GM12873 (cell line): Measurements from ENCODE around the gene EBPL.
A peak's percentile ranks its signal among the peaks of the same experiment; 100 is the strongest.

Experiments
- TF ChIP-seq, protein P1 (sequence below): IDR thresholded peaks from 2 replicates; pipeline ENCODE4 v1.5.1; 2012; ENCODE audit warnings: low read depth, mild to moderate bottlenecking, moderate library complexity, low read length, control low read depth; ENCODE audit not compliant: insufficient read depth; ENCODE audit errors: missing control alignments

EBPL gene

DNA sequence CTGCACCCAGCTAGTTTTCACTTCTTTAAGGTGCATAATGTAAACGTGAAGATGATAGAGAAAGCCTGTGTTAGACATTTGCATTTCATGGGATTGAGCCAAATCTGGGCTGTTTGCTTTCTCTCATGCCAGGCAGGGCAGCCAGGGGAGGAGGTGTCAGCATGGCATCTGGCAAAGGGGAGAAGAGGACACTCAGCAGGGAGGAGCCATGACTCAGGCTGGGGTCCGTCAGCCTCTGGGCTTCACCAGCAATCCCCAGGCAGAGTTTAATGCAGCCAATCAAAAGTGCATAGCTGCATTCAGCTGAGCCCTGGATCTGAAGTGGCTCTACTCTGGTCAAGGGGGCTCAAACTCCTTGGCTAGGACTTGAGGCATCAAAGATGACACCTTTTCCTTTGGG is 23.5 kb downstream of the EBPL start:
- TF ChIP-seq, protein P1, sequence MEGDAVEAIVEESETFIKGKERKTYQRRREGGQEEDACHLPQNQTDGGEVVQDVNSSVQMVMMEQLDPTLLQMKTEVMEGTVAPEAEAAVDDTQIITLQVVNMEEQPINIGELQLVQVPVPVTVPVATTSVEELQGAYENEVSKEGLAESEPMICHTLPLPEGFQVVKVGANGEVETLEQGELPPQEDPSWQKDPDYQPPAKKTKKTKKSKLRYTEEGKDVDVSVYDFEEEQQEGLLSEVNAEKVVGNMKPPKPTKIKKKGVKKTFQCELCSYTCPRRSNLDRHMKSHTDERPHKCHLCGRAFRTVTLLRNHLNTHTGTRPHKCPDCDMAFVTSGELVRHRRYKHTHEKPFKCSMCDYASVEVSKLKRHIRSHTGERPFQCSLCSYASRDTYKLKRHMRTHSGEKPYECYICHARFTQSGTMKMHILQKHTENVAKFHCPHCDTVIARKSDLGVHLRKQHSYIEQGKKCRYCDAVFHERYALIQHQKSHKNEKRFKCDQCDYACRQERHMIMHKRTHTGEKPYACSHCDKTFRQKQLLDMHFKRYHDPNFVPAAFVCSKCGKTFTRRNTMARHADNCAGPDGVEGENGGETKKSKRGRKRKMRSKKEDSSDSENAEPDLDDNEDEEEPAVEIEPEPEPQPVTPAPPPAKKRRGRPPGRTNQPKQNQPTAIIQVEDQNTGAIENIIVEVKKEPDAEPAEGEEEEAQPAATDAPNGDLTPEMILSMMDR: no peak

DNA sequence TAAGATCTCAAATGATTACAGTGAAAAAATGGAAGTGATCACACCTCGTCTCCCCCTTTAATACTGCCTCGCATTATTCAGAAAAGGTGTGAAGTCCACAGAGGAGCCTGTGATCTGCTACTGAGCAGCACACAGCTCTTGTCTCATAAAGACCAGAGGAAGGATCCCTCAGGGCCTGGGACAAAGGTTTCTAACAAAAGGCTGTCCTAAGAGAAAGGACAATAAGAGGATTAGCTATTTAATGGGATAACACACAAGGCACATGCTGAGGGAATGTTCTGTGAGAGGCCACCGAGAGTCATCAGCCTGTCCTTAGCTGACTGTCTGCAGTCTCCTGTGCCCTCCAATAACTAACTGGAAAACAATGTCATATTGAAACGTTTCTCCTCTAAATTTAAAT is 26.7 kb downstream of the EBPL start:
- TF ChIP-seq, protein P1: no peak

DNA sequence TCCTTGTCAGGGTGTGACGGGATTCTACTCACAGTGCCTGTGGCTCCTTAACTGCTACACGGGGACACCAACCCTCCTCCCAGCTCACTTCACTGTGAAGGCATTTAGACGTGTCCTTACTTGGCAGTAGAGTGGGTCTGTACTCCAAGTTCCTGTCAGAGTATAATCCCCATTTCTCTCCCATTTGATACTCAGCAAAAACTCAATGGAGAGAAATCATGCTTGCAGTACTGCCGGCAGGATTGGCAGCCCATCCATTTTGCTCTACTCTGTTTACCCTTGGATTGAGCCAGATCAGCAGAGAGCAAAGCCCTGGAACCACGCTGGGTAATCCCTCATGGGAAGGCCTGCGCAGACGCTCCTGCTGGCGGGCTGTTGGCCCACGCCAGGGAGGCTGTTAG is 34.0 kb downstream of the EBPL start:
- TF ChIP-seq, protein P1: no peak

DNA sequence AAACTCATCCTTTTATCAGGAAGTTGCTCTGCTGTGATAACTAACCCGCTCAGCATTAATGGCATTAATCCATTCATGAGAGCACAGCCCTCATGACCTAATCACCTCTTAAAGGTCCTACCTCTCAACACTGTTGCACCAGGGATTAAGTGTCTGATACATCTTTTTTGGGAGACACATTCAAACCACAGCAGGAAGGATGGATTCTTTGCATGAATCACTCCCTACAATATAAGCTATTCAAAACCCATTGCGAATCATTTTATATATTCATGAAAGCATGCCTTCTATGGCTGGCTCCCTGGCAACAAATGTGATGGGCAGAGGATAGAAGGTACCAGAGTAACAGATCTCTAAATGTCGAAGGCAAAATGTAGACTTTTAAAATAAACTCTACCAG is 35.4 kb downstream of the EBPL start:
- TF ChIP-seq, protein P1: no peak

DNA sequence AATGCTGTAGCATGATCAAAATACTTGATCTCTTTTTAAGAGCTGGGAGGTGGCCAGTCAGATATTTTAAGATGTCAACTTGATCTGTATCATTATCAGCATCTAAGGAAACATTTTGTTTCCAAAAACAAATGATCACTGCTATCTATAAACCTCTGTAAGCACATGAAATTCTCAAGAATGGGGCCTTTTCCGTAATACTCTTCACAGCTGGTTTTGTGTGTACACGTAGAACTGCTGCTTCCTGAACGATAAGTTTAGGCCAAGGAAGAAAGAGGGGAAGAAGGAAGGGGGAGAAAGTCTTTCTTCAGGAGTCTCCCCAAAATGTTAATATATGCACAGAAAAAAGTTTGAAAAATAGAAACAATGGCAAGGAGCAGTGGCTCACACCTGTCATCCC is 37.3 kb downstream of the EBPL start:
- TF ChIP-seq, protein P1: no peak

DNA sequence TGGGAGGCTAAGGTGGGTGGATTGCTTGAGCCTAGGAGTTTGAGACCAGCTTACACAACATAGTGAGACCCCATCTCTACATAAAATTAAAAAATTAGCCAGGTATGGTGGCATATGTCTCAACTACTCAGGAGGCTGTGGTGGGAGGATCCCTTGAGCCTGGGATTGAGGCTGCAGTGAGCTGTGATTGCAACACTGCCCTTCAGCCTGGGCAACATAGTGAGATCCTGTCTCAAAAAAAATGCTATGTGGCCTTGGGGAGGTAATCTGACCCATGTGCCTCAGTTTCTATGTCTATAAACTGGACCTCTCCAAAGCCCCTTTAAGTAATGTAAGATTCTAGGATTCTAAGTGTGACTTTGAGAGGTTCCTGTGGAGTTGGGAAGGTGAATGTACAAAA is 37.8 kb downstream of the EBPL start:
- TF ChIP-seq, protein P1: no peak

DNA sequence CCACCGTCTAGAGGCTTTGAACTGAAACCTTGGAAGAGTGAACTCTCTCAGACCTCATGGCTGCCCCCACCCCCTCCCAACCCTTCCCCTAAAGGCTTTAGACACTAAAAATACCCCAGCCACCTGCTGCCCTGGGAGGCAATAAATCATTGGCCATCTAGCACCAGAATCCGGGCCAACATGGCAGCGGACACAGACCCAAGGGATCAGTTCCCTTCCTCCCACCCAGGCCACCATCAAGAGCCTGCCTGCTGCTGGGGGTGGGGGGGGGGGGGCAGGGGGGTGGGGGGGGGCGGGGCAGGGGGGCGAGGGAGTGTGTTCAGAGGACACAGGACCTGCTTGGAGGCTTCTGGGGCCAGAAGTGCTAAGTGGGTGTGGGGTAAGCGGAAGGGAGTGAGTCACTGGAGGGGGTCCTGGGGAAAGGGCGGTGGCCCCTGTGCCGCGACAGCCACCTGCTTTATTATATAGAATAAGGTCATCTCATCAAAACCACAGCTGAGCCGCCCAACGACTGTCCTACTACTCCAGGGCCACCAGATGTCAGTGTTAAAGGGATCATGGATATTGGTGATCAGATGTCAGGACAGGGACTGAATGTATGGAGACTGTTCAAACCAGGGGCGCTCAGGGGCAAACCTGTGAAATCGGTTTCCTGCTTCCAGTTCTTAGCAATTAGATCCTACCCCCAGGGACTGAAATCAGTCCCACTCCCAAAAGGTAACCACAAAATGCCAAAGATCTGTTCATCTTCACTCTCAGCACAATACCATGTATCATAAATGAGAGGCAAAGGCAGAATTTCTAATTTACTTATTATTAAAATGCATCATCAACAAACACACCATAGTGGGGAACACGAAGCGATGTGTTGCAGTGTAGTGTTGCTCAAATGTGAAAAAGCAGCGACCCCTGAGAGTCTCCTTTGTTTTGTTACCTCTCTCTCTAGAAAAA is 38.7 kb downstream of the EBPL start:
- TF ChIP-seq, protein P1: peak; percentile 61
